Coronary artery (tissue), 2 donors: ENCODE results near the gene DOCK1.

Experiments
- DNase-seq: peaks from one replicate; pipeline ENCODE4 v3.0.0-alpha.2; 2017; ENCODE audit warnings: low spot score
- H3K27ac ChIP-seq, 2 donors: fragments of 200-600 bp; sonication (generic); one replicate each; pipeline ENCODE4 v1.5.1; 2016 to 2019
- H3K4me3 ChIP-seq: fragments of 200-600 bp; sonication (generic); 2 replicates; pipeline ENCODE4 v1.5.1; 2016; ENCODE audit warnings: mild to moderate bottlenecking, moderate library complexity
- TF ChIP-seq, protein P1 (sequence below): fragments of 200-600 bp; sonication (generic); IDR thresholded peaks from one replicate; pipeline ENCODE4 v1.5.1; 2019; ENCODE audit warnings: antibody characterized with exemption

The DOCK1 gene

DNA sequence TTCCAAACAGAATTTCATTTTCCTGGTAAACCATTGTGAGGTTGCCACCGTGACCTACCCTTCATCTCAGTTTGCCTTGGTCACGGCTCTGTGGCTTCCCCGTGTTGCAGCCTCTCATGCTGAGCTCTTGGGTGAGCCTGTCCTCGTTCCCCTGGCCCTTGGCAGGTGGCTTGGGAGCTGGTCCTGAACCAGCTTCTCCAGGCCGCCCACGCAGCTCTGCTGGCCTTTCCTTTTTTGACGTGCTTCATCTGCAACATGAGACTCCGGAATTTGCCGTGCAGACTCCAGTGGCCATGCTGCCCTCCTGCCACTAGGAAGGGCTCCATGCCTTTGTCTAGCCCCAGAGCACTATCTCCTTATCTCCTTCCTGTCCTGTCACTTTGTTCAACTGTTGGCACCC is 550.9 kb downstream of the DOCK1 start:
- H3K4me3 ChIP-seq: no peak overlapping the region
- no peak overlapping the region for H3K27ac ChIP-seq
- TF ChIP-seq, protein P1, sequence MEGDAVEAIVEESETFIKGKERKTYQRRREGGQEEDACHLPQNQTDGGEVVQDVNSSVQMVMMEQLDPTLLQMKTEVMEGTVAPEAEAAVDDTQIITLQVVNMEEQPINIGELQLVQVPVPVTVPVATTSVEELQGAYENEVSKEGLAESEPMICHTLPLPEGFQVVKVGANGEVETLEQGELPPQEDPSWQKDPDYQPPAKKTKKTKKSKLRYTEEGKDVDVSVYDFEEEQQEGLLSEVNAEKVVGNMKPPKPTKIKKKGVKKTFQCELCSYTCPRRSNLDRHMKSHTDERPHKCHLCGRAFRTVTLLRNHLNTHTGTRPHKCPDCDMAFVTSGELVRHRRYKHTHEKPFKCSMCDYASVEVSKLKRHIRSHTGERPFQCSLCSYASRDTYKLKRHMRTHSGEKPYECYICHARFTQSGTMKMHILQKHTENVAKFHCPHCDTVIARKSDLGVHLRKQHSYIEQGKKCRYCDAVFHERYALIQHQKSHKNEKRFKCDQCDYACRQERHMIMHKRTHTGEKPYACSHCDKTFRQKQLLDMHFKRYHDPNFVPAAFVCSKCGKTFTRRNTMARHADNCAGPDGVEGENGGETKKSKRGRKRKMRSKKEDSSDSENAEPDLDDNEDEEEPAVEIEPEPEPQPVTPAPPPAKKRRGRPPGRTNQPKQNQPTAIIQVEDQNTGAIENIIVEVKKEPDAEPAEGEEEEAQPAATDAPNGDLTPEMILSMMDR: no peak
- DNase-seq: no peak

DNA sequence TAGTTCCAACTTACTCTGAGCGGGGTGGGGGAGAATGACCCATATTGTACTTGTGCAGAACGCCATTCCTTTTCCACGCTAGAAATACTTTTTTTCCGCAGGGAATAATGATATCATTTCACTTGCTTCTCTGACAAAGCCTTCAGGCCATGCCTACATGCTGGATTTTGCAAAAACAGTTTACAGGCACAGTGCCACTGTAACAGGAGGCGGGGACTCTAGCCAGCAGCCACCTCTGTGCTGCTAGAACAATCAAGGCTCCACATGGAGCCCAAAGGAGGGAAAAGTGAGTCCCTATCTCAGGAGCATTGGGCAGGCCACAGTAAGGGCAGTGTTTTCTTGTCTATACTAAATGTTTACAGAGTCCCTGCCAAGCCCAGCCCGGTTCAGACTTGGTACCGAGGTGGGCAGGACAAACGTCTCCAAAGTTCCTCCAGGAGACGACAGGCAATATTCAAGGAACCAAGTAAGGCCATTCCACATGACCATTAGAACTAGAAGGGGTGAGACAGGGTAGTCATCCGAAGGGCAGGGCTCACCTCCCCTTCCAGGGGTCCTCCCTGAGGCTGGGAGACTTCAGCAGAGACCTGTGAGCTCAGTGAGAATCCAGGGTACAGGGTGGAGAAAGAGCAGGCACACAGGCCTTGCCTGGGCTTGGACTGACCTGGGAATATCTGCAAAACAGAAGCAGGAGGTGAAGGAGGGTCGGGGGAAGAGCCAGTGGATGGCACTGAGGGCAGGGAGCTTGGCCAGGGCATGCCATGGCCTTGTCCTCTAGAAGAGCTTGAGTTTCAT is 553.0 kb downstream of the DOCK1 start:
- H3K27ac ChIP-seq: no peak overlapping the region
- TF ChIP-seq, protein P1: no peak
- no peak for DNase-seq
- H3K4me3 ChIP-seq: no peak overlapping the region

DNA sequence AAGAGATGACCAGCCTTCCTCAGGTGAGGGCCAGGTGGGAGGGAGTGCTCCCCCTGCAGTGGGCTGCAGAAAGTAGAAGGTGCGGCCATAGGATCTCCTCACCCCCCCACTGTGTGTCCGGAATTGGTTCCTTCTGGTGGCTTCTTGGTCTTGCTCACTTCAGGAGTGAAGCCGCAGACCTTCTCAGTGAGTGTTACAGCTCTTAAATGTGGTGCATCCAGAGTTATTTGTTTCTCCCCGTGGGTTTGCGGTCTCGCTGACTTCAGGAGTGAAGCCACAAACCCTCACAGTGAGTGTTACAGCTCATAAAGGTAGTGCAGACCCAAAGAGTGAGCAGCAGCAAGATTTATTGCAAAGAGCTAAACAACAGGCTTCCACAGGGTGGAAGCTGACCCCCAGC is 553.6 kb downstream of the DOCK1 start:
- Histone ChIP-seq H3K27ac (no peak overlapping the region), H3K4me3 (no peak overlapping the region)
- TF ChIP-seq, protein P1: no peak
- DNase-seq: no peak

DNA sequence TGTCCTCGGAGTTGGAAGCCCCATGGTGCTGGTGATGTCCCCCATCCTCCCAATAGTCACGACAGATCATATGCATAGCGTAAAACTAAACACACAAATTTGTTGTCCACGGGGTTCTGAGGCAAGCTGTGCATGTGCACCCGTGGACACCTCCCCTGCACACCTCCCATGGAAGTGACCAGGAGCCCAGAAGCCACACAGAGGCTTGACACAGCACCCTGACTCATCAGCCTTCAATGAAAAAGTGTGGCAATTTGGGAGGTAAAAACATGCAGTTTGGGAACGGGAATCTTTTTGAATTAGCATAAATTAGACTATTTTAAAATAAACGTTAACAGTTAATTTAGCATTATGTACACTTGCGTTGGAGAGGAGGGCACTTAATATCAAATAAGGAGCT is 554.7 kb downstream of the DOCK1 start:
- TF ChIP-seq, protein P1: no peak
- Histone ChIP-seq H3K4me3 (no peak overlapping the region), H3K27ac (no peak overlapping the region)
- DNase-seq: no peak

DNA sequence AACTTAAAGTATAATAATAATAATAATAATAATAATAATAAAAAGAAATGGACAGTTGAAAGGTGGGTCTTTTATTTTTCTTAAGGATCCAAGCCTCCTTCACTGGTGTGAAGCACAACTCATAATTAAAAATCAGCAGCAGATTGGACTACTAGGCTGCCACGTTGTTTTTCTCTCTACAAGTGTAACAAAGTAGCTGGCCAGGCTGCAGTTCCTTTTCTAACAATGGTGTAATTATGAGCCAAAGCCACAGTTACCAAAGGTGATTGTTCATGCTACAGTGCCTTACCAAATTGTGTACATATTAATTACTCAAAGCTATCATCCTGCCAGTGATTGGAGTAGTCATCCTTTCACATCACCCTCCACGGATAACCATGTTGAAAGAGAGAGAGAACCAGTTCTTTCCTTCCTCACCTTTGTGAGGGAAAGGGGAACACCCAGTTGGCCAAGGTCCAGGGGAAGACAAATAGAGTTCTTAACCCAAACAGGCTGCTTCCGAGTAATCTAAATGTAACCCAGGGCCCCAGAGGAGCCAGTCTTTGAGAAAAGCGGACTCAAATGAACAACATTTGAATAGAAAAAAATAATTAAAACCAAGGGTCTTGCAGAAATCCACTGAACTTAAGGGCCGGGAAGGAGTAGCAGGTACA is 557.5 kb downstream of the DOCK1 start:
- Histone ChIP-seq H3K4me3 (no peak overlapping the region), H3K27ac (no peak overlapping the region)
- DNase-seq: no peak
- TF ChIP-seq, protein P1: no peak

DNA sequence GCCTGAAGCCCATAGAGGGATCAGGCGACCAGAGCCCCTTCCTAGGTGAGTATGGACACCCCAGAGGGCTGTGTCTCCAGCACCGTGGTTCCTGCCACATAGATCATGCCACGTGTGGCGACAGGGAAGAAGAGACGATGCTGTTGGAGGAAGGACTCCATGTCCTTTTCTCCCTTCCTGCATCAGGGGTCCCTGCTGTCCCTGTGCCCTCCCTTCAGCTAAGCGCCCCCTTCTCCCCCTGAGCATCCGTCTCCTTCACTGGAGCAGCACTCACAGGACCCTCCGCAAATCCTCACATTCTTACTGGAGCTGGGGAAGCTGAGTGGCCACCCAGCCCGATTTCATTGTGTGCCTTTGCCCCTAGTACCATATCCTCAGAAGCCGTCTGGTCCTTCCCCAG is 558.3 kb downstream of the DOCK1 start:
- no peak overlapping the region for H3K4me3 ChIP-seq
- H3K27ac ChIP-seq: no peak overlapping the region
- DNase-seq: no peak
- TF ChIP-seq, protein P1: no peak

DNA sequence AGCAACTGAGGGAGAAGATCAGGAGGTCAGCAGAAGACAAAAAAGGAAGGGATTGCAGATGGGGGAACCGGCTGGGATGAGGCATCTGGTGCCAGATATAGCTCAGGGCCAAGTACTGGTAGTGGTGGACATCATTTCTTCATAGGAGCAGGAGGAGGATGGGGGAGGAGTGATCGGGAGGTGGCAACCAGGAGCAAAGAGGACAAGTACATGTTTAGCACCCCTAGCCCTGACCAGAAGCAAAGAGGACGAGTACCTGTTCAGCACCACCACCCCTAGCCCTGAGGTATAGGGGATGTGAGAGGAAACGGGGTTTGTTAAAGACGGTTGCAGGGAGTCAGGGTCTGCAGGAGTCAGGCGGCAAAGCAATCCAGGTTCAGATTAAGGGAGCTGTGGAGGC is 559.3 kb downstream of the DOCK1 start:
- DNase-seq: no peak
- no peak overlapping the region for H3K4me3 ChIP-seq
- H3K27ac ChIP-seq: no peak overlapping the region
- TF ChIP-seq, protein P1: no peak
